ENCODE data around the gene BAHCC1.

Gene BAHCC1

DNA sequence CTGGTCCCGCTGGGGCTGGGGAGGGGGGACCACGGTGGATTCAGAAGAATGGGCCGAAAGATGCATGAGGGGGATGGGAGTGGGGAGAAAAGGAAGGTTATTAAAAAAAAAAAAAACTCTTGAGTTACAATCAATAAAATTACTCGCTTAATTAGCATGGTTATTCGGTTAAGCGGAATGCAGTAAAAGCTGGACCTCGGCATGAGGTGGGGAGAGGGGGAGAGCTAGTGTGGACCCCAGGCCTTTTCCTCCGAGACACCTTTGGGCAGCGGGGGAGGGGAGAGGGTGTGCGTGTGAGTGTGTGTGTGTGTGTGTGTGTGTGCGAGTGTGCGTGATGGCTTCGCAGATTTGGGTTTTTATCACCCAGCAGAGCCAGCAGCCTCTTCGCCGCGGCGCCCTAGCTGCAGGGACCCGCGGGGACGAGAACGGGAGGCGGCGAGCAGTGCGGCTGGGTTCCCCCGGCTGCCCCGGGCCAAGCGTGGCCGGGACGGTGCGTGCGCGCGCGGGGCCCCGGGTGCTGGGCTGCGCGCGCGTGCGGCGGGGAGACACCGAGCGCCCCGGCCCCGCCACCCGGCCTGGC lies 3.7 kb downstream of the BAHCC1 start:
- DNase-seq = no peak

DNA sequence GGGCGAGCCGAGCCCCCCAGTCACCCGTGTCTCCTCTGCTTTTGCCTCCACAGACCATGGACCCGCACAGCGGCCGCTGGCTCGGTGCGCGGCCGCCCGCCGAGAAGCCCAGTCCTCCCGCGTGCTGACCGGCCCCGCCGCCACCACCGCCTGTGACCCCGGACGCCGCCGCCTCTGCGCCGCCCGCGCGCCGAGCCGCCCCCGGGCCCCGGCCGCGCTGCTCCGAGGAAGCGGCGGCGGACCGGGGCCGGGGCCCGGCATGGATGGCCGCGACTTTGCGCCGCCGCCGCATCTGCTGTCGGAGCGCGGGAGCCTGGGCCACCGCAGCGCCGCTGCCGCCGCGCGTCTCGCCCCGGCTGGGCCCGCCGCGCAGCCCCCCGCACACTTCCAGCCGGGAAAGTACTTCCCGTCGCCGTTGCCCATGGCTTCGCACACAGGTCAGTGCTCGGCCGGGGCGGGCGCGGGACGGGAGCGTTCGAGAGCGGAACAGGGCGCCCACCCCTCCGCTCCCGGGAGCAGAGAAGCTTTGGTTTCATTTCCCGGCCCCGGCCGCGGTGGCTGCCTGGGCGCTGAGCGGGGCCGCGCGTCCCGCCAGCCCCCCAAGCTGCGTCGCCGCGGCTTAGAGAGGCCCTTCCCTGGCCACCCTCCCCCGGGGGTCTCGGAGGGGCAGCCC lies 4.4 kb downstream of the BAHCC1 start:
- DNase-seq = no peak

DNA sequence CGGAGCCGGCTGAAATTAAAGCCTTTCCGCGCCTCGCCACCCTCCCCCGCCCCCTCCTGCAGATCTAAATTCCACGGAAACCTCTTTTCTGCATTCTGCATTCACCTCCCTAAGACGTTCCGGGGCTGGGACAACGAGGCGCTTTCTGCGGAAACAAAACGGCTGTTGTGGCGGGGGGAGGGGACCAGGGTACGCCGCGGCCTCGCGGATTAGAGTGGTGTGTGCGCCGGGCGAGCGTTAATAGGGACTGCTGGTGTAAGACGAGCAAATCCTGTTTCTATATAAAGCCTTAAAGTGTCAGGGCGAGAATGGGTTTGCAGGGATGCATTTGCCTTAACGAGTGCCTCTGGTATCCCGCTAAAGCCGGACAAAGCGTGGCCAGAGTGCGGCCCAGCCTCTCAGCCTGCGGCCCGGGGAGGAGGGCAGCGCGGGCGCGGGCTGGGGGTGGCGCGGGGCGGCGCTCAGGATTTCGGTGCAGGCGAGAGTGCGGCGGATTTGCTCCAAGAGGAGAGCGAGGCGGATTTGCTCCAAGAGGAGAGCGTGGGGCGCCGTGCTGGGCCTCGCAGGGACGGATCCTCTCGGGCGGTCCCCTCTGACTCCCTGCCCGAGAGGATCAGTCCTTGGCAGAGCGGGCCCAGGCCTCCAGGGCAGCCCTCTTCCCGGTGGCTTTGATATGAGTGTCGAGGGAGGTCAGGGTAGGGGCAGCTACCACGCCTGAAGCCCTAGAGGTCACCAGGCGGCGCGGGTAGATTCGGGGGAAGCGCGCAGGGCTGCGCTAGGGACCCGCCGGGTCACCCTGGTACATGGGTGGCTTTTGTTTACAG lies 5.1 kb downstream of the BAHCC1 start:
- DNase-seq = no peak

DNA sequence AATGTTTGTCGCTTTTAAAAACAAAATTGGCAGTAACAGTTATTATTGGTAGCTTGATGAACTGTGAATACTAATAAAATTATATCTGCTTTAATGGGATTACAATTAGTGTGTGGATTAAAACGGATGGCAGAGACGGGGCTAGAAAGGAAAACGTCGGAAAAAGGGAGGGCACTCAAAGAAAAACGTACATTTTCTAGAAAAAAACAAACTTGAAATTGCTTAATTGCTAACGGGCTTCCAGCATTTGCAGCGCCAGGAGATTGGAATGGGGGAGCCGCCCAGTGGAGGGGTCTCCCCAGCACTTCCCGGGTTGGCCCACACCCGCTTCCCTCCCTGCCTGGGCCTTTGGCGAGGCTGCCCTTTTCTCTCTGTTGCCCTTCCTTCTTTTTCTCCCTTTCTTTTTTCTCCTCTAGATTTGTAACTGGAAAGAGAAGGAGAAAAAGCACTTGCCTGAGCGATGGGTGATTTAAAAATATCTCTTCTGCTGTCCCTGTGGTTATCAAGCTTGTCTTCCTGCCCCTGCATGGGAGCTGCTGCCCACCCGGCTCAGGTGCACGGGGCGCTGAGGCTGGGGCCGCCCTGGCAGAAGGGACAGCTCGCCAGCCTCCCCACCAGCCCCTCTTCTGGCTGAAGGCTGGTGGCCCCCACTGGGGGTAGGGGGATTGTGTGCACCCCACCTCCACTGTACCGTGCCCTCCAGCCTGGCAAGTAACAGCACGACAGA lies 5.9 kb downstream of the BAHCC1 start:
- no peak for DNase-seq

DNA sequence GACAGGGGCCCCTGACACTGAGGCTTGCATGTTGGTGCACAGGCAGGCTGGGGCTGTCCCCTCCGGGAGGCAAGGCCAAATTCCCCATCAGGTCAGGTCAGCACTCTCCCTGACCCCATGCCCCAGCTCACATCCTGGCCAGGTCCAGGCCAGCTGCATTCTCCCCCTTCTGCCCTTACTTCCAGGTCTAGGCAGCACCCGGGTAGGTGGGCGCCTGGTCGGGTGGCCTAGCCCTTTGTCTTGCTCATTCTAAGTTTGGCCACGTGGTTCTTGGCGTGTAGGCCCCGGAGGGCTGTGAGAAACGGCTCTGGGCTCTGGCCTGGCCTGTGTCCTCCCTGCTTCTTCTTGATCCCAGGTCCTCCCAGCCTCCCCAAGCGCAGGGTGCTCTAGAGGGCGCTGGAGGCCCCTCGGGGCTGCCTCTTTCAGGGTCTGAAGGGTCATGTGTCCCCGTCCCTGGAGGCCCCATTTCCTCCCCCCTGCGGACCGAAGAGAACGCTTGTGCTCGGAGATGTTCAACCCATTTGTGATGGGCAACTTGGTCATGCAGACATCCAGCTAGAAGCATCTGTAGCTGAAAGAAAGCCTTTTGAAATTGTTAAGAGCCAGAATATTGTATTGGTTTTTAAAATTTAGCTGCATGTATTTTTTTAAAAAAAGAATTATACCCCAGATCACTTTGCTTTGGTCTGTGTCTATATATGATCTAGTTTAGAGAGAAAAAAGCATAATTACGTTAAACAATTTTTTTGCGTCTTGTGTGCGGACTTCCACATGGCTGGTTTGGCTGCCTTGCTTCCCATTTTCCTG lies 6.7 kb downstream of the BAHCC1 start:
- no peak for DNase-seq

DNA sequence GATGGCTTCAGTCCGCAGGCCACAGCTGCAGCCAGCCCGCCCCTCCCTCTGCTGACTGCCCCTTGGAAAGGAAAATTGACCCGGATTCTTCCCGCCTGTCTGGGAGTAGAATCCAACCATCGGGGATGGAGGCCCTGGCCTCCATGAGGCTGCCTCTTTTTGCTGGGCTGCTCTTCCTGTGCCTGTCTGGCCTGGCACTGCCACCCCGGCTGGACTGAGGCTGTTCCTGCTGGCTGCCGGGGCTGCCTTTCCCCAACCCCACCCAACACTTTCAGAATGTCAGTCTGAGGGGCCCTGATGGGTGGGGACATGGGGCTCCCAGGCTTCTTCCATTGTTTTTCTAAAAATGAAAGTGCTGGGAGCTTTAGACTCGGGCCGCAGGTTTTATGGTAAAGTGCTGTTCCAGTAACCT lies 7.3 kb downstream of the BAHCC1 start:
- no peak for DNase-seq

DNA sequence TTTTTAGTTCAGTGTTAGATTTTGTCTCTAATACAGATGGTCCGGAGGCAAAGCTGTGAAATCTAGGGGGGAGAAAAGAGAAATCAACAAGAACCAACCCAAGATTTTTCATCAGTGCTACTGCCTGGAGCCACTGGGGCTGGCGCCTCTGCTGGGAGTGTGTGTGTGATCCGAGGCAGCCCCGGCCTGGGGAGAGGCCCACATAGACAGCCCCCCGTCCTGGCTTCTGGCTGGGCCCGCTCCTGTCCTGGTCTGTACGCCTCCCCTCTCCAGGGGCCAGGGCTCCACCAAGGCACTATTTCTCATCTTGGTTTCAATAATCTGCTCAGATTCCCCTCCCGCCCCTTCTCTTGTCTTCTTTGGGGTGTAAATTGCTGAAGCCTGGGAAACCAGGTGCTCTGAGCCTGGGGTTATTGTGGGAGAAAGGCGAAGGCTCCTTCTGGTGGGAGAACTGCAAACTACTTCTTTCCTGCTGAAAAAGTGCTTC lies 7.8 kb downstream of the BAHCC1 start:
- DNase-seq = no peak

DNA sequence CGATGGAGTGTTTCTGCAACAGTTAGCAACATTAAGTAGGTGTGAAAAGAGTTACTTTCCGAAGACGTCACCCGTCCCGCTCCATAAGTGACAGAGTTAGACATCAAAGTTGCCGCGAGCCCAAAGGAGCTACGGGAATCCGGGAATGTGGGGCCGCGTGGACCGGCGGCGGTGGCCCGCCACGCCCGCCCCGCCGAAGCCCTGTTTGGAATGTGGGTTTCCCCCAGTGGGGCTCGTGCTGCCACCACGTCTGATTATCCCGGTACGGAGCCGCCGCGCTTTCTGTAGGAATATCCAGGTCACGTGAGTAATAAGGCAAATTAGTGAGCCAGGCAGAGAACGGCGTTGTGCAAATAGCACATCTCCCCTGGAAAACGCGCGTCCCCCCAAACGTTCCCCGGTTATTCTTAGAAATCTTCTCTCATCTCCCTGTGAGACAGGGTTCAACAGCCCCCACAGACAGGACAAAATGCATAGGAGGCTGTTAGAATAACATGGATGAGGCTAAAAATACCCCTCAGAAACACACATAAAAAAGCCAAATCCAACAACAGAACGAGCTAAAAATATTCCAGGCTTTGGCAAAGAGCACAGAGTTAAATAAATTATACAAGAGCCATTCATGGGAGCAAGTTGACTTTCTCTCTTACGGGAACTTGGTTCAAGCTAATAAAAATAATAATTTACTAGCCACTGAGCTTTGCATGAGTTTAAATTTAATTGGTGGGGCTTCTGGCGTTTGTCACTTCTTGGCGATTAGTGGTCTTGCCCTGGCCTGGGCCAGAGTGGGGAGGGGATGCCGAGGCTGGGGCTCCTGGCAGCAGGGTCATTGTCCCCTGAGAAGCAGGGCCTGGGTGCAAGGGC lies 8.6 kb downstream of the BAHCC1 start:
- no peak for DNase-seq

DNA sequence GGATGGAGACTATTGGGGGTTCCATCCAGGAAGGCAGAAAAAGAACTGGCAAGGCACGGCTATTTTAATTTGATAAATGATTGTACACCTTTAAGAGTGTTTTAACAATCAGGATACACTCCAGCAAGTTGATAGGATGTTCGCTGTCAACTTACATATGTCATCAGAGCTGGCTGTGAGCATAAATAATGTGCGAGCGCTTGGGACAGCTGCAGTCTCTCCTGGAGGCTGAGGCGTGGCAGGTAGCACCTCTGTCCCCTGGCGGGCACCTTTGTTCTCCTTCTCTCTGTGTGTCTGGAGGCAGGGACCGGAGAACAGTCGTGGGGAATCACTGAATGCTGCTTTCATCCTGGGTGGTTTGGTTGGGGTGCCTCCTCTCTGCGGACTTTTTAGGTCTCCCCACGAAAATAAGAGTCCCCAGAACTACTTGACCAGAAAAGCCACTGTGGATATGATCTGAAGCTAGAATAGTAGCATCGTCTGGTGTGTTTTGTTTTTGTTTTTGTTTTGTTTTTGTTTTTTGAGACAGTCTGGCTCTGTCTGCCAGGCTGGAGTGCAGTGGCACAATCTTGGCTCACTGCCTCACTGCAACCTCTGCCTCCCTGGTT lies 9.4 kb downstream of the BAHCC1 start:
- DNase-seq = no peak

DNA sequence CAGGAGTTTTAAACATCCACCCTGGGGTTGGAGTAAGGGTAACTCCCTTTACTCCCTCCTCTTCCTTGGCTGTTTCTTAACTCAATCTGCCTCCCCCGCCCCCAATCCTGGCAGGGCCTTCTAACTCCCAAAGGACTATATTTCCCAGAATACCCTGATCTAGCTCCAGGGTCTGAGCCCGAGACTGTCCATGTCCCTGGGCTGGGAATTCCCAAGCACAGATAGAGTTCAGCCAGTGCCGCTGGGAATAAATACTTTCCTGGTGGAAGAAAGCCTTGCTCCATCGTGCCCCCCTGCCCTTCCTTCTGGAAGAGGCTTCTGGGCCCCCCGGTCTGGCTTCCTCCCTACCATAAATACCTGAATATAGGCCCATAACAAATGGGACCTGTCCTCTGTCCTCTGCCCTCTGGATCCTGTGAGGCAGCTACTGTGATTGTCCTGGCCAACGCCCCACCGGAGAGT lies 10.2 kb downstream of the BAHCC1 start:
- DNase-seq = no peak

DNA sequence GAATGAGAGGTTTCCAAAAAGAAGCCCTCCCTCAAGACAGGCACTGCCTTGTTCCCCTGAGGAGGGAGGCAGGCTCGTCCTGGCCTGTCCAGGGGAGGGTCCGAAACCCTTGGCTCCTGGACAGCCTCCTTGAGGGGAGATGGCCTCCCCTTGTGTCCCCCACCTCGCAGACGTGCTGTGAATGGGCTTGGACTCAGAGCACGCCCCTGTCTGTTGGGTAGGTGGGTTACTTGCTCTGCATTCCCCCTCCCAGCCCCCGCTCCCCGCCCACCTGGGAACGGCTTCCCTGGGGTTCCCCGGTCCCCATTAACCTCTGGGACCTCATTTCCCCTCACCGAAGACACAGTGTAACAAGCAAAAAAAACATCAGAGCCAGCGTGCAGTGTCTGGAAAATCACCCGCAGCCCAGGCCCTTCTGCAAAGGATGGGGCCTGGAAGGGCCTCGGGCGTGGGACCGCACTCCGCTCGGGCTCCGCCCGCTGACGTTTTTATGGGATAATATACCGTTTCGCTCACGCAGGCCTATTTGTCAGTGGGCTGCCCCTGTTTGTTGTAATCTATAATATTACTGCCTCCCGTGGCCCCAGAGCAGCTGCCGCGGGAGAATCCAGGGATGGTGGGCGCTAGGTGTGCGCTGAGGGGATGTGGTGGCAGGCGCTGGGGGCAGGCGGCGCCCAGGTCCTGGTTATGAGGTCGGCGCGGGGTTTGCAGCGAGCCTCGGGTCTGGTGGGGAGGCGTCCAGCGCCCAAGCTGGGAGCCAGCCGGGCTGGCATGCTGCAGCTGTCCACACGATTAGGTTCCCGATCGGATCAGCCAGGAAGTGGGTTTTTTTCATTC lies 11.1 kb downstream of the BAHCC1 start:
- DNase-seq = no peak

DNA sequence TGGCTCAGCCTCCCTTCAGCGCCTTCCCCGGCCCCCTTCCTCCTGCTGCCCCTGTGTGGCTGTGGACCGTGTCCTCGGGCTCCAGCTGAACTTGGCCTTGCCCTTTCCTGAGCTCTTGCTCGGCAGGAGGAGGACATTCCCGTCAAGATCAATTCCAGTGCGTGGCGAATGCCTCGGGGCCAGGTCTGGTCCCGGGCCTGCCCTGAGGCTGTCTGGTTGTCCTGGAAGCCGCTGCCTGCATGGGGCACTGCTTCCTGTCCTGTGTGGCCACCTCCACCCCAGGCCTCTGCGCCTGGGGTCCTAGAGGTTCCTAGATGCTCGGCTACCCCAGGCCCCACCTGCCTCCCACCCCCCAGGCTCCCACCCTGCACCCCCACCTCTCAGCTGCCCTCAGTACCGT lies 12.8 kb downstream of the BAHCC1 start:
- DNase-seq = no peak

DNA sequence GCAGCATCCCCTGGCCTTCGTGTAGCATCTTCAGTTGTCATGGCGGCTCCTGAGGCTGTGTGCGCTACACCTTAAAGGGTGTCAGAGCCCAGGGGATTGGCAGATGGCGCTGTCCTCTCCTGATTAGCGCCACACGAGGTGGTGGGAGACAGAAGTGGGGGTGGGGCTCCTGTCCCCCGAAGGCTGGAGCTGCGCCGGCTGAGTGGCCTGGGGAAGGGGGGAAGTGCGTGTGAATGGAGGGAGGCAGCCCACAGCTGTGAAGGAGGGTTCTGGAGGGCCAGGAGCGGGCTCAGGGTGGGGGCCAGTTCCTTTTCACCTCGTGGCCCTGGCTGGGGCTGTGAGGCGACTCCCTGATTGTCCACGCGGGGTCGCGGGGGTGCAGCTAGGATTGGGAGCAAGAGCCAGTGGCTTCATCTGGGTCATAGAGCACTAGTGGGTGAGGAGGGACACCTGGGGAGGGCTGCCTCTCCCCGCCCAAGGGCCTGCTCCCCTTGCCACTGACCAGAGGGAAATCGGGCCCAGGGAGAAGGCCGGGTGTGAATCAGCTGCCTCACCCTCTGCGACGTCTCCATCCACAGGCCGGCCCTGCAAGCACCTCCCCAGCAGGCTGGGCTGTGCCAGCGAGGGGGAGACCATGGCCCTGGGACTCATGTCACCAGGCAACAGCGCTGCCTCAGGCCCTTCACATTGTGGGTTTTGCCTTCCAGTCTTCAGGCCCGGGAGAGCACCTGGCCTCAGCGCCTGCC lies 14.1 kb downstream of the BAHCC1 start:
- no peak for DNase-seq

DNA sequence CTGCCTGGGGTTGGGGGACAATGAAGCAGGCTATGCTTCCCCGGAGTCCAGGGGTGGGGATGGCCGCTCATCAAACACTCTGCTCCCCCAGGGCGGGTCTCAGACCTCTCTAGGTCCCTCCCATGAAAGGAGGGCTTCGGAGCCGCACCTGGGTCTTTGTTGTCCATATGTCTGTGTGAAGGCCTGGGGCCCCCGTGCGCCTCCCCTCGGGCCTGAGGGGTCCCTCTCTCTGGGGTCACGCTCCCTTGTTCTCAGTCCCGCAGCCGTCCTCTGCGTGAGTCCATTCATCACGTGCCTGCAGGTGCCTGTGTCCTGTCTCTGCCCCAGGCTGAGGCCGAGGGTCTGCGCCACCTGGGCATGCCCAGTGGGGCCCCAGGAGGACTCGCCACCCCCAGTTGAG lies 15.6 kb downstream of the BAHCC1 start:
- DNase-seq = no peak

DNA sequence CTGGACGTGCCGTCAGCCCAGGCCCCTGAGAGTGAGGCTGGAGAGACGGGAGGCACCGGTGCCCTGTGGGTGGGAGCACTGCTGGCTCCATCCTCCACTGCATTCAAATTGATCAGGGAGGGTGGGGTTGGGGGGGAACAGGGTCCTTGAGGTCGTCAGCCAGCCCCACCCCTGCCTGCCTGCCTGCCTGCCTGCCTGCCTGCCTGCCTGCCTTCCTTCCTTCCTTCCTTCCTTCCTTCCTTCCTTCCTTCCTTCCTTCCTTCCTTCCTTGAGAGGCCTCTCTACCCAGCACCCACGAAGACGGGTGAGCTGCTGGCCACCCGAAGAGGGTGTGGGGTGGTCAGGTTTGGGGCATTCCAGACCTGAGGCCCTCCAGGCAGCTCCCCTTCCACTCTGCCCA lies 16.0 kb downstream of the BAHCC1 start:
- no peak for DNase-seq

DNA sequence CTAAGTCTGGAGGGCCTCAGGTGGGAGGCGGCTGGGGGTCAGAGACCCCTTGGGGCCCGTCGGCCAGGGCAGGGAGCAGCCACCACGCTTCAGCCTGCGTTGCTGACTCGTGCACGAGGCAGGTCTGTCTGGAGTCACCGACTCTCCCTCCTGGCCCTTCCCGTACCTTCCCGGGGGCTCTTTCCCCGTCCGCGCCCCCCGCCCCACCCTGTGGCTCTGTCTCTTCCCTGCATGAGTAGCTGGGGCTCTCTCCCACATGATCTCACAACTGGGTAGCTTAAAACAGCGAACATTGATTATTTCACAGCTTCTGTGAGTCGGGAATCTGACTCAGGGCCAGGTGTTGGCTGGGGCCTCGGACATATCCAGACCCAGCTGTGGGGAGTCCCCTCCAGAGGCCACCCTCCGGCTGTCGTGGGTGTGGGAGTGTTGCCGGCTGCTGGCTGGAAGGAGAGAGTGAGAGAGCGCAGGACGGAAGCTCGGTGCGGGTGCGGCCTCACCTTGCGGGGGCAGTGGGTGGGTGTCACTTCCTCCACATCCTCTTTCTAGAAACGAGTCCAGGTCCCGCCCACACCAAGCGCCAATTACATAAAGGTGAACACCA lies 17.3 kb downstream of the BAHCC1 start:
- DNase-seq = no peak

DNA sequence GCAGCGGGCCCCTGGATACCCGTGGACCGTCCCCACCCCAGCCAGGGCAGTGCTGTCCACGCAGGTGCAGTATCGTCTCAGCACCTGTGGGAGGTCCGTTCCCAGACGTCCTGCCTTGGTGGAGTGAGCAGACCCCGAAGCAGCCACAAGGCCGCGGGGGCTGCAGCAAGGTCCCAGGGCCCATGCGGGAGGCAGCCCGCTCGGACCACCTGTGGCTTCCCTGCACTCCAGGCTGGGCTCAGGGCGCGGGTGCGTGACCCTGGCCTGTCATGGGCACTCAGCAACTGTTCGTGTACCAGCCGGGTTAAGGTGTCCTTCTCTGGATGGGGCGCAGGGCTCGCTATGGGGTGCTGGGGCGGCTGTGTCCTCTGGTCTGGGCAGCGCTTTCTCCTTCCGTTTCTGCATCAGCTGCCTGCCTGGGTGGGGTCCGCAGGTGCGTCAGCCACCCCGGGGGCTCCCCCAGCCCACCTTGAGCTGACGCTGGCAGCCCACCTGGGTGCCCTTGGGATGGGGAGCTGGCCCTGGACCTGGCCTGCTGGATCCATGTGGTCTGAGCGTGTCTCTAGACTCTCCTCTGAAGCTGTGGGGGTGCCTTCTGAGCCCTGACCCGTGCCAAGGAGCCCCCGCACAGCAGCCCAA lies 18.4 kb downstream of the BAHCC1 start:
- DNase-seq = no peak
